B cell (primary cell): ENCODE data around the gene PWWP2B. TPM values are rescaled to one million over a fixed set of nuclear protein-coding genes. Genes with fewer than 3 reads are reported as not detected.

ENCODE experiments used
- ATAC-seq: fragments of 200-7000 bp; cut with Tn5 transposase; one replicate; pipeline ENCODE4 v1.10.0; 2021; ENCODE audit warnings: low read depth, mild to moderate bottlenecking, moderate number of reproducible peaks, moderate library complexity
- CTCF ChIA-PET: fragments of 350-600 bp; sonication (Branson Sonifier 250); formaldehyde crosslinking; loops from one replicate; lab custom pipeline; 2021; ENCODE audit warnings: antibody characterized with exemption, inconsistent platforms; lab: Charles Lee
- POLR2A ChIA-PET: fragments of 350-600 bp; sonication (Branson Sonifier 250); formaldehyde crosslinking; loops from one replicate; lab custom pipeline; 2021; ENCODE audit warnings: antibody characterized with exemption; lab: Charles Lee
- DNase-seq: peaks from one replicate; pipeline ENCODE4 v3.0.0; 2013
- H2AFZ ChIP-seq: 2 replicates; pipeline ENCODE4 v1.6.1; 2012; ENCODE audit warnings: mild to moderate bottlenecking, low read depth, low read length; ENCODE audit not compliant: insufficient read depth, poor library complexity, severe bottlenecking
- H3K27ac ChIP-seq, 2 donors: 1 replicate in 1 of 2; 2 replicates in 1 of 2; pipeline ENCODE4 v1.5.1; 2012 to 2013; ENCODE audit warnings: low read length in 2 of 2, mild to moderate bottlenecking in 2 of 2, moderate library complexity in 1 of 2
- H3K27me3 ChIP-seq, 4 experiments: fragments of 200-600 bp in 1 of 4; sonication (generic) in 1 of 4; replicated peaks in 1 of 4; 1 replicate in 2 of 4; 2 replicates in 2 of 4; pipeline versions ENCODE4 v1.6.1 to v1.7.0; 2013 to 2016; ENCODE audit warnings: low read length in 3 of 4, mild to moderate bottlenecking in 2 of 4, mixed read lengths in 1 of 4, moderate library complexity in 1 of 4; ENCODE audit not compliant: insufficient read depth in 4 of 4, control insufficient read depth in 3 of 4; ENCODE audit errors: control extremely low read depth in 1 of 4
- H3K36me3 ChIP-seq, 2 experiments: replicated peaks in 1 of 2; 1 replicate in 1 of 2; 2 replicates in 1 of 2; pipeline versions ENCODE4 v1.6.1 to v1.7.1; 2013; ENCODE audit warnings: low read length in 1 of 2; ENCODE audit not compliant: insufficient read depth in 2 of 2, control insufficient read depth in 1 of 2; ENCODE audit errors: control extremely low read depth in 1 of 2, extremely low read depth in 1 of 2
- H3K4me1 ChIP-seq, 2 donors: fragments of 200-600 bp in 1 of 2; sonication (generic) in 1 of 2; 1 replicate in 1 of 2; 2 replicates in 1 of 2; pipeline versions ENCODE4 v1.5.1 to v1.6.1; 2013 to 2017; ENCODE audit warnings: low read length in 2 of 2; ENCODE audit not compliant: control insufficient read depth in 2 of 2, insufficient read depth in 2 of 2
- H3K4me2 ChIP-seq: replicated peaks from 2 replicates; pipeline ENCODE3; 2012; ENCODE audit warnings: mild to moderate bottlenecking, low read depth, low read length; ENCODE audit not compliant: poor library complexity, severe bottlenecking
- H3K4me3 ChIP-seq, 5 experiments: fragments of 200-600 bp in 1 of 5; sonication (generic) in 1 of 5; 1 replicate in 3 of 5; 2 replicates in 2 of 5; pipeline versions ENCODE4 v1.5.1 to v1.7.0; 2011 to 2016; ENCODE audit warnings: low read length in 4 of 5, mild to moderate bottlenecking in 4 of 5, low read depth in 2 of 5, control low read depth in 1 of 5, moderate library complexity in 1 of 5; ENCODE audit not compliant: insufficient read depth in 1 of 5; ENCODE audit errors: control extremely low read depth in 1 of 5, extremely low read depth in 1 of 5
- H3K79me2 ChIP-seq: fragments of 200-600 bp; sonication (generic); one replicate; pipeline ENCODE4 v1.6.0; 2016; ENCODE audit warnings: low read length; ENCODE audit not compliant: control insufficient read depth, insufficient read depth
- H3K9ac ChIP-seq: fragments of 200-600 bp; sonication (generic); 2 replicates; pipeline ENCODE4 v1.6.1; 2017; ENCODE audit warnings: mild to moderate bottlenecking, low read length, moderate library complexity
- H3K9me3 ChIP-seq, 3 donors: one replicate each; pipeline versions ENCODE4 v1.6.1 to v1.7.1; 2013; ENCODE audit warnings: low read length in 2 of 3; ENCODE audit not compliant: control insufficient read depth in 2 of 3, insufficient read depth in 1 of 3; ENCODE audit errors: control extremely low read depth in 1 of 3
- H4K20me1 ChIP-seq: 2 replicates; pipeline ENCODE4 v1.6.0; 2012; ENCODE audit warnings: mild to moderate bottlenecking, low read length; ENCODE audit not compliant: insufficient read depth, control insufficient read depth, poor library complexity, severe bottlenecking
- H3K27ac Mint-ChIP-seq: one replicate; pipeline ENCODE4 v1.8.0; 2021; ENCODE audit warnings: mixed read lengths
- H3K27me3 Mint-ChIP-seq: one replicate; pipeline ENCODE4 v1.8.0; 2021; ENCODE audit warnings: mixed read lengths
- H3K4me1 Mint-ChIP-seq: one replicate; pipeline ENCODE4 v1.8.0; 2021; ENCODE audit warnings: mixed read lengths
- H3K4me3 Mint-ChIP-seq: one replicate; pipeline ENCODE4 v1.8.0; 2021; ENCODE audit warnings: mixed read lengths
- H3K9me3 Mint-ChIP-seq: one replicate; pipeline ENCODE4 v1.8.0; 2022; ENCODE audit warnings: mixed read lengths; ENCODE audit not compliant: insufficient read depth
- CTCF ChIP-seq: fragments of 200-600 bp; IDR thresholded peaks from one replicate; pipeline ENCODE4 v1.8.0; 2022; ENCODE audit warnings: antibody characterized with exemption, mild to moderate bottlenecking
- EZH2 ChIP-seq: IDR thresholded peaks from 2 replicates; pipeline ENCODE4 v1.6.1; 2012; ENCODE audit warnings: borderline replicate concordance, low read depth, mild to moderate bottlenecking, moderate library complexity, low read length; ENCODE audit not compliant: insufficient read depth, poor library complexity, severe bottlenecking
- WGBS: methylation state at CpG from one replicate; pipeline ENCODE4 v1.1.5; 2013; ENCODE audit warnings: missing lambda C conversion rate; ENCODE audit not compliant: insufficient coverage; 5-methylcytosine and 5-hydroxymethylcytosine counted together
- intact Hi-C: fragments of 100-400 bp; cut with micrococcal nuclease; formaldehyde crosslinking; loops from one replicate; pipeline ENCODE4 v1.10.0; 2022
- polyA plus RNA-seq: library from polyadenylated mRNA; depleted of rRNA; stranded (reverse); fragments of >200 nt; gene quantifications from 2 replicates; pipeline ENCODE4 v1.2.3, GENCODE V29; 2012
- total RNA-seq, 2 donors: library from RNA; stranded (reverse); fragments of 120-200 nt in 1 of 2; gene quantifications; 1 replicate in 1 of 2; 2 replicates in 1 of 2; pipeline versions ENCODE4 v1.2.3 to v1.2.4, GENCODE V29; 2013 to 2022

PWWP2B gene
- total and polyA plus RNA-seq, 2 donors (not counting 1 experiment from before 2014, with no cell fraction given), result 13.6 to 34.4 TPM

GRCh38 chr10:132375116-132375794, 21.7 kb upstream of the PWWP2B start:
- ATAC-seq, result no peak
- POLR2A ChIA-PET, result no interaction called here
- no peak overlapping the region for H3K4me3 ChIP-seq
- H3K79me2 ChIP-seq, result no peaks in the 10 kb centered on the region
- TF ChIP-seq CTCF, result no peak
- no peak for TF ChIP-seq EZH2
- no peak overlapping the region for H3K27ac ChIP-seq
- H2AFZ ChIP-seq, result no peak overlapping the region
- 95% methylated on average over 16 of the region's 26 CpGs for WGBS
- no peaks in the 10 kb centered on the region for H4K20me1 ChIP-seq
- intact Hi-C loops, result no loop called here
- Mint-ChIP-seq H3K4me1 (no peaks in the 10 kb centered on the region), H3K4me3 (no peak overlapping the region), H3K27ac (no peak overlapping the region), H3K9me3 (no peaks in the 10 kb centered on the region), H3K27me3 (peaks cover 8% of the 10 kb centered on the region)
- peaks cover 0 to 10% (median 0%) of the 10 kb centered on the region in 3 donors for H3K9me3 ChIP-seq
- no peak overlapping the region for H3K4me2 ChIP-seq
- no peak overlapping the region for H3K9ac ChIP-seq
- H3K4me1 ChIP-seq, result no peaks in the 10 kb centered on the region
- CTCF ChIA-PET, result no interaction called here
- H3K27me3 ChIP-seq, result peaks cover 0 to 5% (median 1%) of the 10 kb centered on the region in 4 experiments
- no peaks in the 10 kb centered on the region for H3K36me3 ChIP-seq
- no peak for DNase-seq

- Mint-ChIP-seq H3K9me3 (no peaks in the 10 kb centered on the region), H3K27ac (no peak overlapping the region), H3K4me1 (no peaks in the 10 kb centered on the region), H3K4me3 (no peak overlapping the region), H3K27me3 (peaks cover 8% of the 10 kb centered on the region)
- peaks cover 0 to 5% (median 1%) of the 10 kb centered on the region in 4 experiments for H3K27me3 ChIP-seq
- H3K9ac ChIP-seq, result no peak overlapping the region
- H2AFZ ChIP-seq, result no peak overlapping the region
- H3K9me3 ChIP-seq, result peaks cover 0 to 10% (median 0%) of the 10 kb centered on the region in 3 donors
- no peak overlapping the region for H3K4me3 ChIP-seq
- TF ChIP-seq EZH2 (no peak), CTCF (no peak)
- H4K20me1 ChIP-seq, result no peaks in the 10 kb centered on the region
- 100% methylated on average over 2 of the region's 4 CpGs for WGBS
- no peaks in the 10 kb centered on the region for H3K36me3 ChIP-seq
- POLR2A ChIA-PET, result no interaction called here
- intact Hi-C loops, result no loop called here
- no peaks in the 10 kb centered on the region for H3K4me1 ChIP-seq
- no peak overlapping the region for H3K4me2 ChIP-seq
- no peaks in the 10 kb centered on the region for H3K79me2 ChIP-seq
- no peak overlapping the region for H3K27ac ChIP-seq
- CTCF ChIA-PET, result no interaction called here
- DNase-seq, result no peak
- no peak for ATAC-seq
Observed at GRCh38 chr10:132375795-132376297, 21.2 kb upstream of the PWWP2B start.
